ENCODE results near the gene TBC1D16. TPM values are rescaled to one million over a fixed set of nuclear protein-coding genes. Genes with fewer than 3 reads are reported as not detected.

TBC1D16 gene
- total RNA-seq, 1 experiment from 2014 or later, result 26.6 TPM

DNA sequence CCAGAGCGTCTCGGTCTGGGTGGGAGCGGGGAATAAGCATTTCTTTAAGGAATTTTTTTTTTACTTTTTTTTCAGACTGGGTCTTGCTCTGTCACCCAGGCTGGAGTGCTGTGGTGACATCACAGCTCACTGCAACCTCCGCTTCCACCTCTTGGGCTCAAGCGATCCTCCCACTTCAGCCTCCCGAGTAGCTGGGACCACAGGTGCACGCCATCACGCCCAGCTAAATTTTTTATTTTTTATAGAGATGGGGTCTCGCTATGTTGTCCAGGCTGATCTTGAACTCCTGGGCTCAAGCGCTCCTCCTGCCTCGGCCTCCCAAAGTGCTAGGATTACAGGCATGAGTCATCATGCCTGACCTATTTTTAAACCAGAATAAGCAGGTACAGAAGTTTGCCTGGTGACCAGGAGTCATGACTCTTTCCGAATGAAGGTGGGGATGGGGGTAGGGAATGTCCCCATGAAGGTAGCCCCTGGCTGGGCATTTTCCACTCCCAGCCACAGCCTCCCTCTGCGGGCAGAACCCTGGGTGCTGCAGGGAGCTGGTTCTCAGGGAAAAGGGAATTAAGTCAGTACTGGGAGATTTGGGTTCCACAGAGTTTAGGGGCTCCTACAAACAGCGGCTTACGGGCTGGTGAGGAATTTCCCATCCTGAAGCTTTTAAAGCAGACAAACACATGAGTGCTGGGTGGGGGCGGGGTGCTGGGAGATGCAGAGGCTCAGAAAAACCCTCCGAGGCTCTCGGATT lies 48.3 kb downstream of the TBC1D16 start:
- DNase-seq (ENCODE audit: low spot score), result no peak

DNA sequence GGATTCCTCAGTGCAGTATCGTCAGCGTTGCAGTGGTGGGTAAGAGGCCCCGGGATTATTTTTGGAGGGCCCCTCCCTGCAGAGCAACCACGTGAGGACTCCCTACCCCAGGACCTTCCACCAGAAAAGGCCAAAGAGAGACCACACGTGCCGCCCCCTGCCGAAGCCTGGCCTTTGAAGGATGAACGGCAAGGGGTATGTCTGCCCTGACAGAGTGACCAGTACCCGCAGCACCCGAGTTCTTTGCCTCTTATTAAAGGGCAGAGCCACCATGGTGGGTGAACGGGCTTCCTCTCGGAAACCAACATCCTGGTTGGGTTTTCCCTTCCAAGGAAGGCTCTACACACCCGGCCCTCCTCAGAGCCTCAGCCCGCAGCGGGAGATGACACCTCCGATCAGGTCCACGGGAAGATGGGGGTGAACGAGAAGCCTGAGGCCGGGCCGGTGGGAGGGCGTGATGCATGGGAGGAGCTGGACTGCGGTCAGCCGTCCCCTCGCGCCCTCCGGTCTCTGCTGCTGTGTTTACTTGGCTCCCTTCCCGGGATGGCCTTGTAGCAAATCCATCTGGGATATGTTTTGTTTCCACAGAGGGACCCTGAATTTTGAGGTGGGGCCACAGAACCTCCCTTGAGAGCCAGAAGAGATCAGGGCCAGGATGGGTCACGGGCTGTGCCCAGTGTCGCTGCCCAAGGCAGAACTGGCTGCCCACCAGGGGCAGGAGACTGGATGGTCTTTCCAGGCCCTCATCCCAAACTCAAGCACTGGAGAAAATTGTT lies 49.1 kb downstream of the TBC1D16 start:
- DNase-seq (ENCODE audit: low spot score), result no peak

DNA sequence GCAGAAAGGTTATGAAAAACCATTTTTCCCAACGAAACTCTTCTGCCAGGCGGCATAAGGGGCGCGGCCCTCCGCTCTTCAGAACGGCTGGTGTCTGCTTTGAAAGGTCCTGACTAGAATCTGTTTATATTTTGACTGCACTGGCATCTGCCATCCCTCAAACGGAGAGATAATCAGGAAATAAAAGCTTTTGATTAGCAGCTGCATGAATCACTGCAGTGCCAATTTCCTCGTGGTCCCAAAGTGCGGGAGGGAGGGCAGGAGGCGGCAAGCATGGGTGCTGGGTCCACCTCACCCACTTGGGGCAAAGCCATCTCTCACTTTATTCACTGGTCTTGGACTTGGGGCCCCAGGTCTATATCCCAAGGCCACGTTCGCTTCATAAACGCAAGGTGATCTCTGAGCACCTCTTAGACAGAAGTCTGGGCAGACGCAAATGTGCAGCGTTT lies 49.7 kb downstream of the TBC1D16 start:
- no peak for DNase-seq (ENCODE audit: low spot score)

DNA sequence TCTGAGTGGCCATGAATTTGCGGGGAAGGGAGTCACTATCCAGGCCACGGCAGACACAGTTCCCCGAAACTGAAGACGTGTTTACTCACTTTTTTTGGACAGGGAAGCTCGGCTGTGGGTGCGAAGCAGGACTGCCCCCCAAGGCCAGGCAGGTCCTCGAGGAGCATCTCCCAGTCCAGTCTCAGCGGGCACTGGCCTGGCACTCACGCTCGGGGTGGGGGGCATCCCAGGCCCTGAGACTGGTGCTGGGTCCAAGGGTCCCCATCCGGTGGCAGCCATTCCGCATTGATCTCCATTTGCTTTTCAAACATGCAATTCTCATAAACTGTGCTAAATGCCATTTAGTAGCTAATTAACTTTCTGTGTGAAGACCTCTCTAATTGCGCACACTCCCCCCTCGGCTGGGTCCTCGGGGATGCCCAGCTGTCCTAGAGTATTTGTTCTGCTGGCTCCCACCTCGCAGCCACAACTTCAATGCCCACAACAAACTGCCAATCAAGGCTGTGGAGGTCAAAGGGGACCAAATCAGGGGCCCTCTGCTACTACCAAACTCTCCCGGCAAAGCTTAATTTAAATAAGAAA lies 50.2 kb downstream of the TBC1D16 start:
- no peak for DNase-seq (ENCODE audit: low spot score)

DNA sequence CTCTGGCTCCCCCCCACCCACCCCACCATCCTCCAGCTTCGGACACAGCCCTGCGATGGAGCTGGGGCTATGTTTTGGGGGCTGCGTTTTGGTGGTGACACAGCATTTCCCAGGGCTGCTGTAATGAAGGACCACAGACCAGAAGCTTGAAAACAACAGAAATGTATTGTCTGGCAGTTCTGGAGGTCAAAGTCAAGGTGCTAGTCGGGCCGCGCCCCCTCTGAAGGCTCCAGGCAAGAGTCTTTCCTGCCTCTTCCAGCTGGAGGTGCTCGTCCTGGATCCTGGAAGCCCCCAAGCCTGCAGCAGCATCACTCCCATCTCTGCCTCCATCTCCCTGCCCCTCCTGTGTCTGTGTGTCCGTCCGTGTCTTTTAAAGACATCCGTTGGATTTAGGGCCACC lies 50.8 kb downstream of the TBC1D16 start:
- DNase-seq (ENCODE audit: low spot score), result no peak

DNA sequence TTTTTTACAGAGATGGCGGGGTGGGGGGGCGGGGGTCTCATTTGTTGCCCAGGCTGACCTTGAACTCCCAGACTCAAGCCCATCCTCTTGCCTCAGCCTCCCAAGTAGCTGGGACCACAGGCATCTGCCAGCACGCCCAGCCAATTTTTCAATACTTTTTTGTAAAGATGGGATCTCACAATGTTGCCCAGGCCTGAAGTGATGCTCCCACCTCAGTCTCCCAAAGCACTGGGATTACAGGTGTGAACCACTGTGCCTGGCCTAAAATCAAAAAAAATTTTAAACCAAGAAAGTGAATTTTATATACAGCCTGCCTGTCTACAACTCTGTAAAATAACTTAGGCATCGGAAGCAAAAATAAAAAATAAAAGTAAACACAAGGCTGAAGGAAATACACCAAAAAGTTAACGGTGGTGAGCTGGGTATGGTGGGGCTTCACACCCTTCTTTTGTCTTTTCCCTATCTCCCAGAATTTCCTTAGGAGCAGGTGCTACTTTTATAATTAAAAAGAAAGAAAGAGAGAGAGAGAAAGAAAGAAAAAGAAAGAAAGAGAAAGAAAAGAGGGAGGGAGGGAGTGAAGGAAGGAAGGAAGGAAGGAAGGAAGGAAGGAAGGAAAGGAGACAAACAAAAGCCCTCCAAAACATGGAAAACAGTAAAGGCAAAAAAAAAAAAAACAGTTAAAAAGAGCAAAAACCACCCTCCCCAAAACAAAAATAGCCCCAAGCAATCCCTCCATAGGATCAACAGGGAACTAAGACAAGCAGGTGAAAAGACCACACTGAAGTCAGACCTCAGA lies 51.4 kb downstream of the TBC1D16 start:
- DNase-seq (ENCODE audit: low spot score), result no peak

DNA sequence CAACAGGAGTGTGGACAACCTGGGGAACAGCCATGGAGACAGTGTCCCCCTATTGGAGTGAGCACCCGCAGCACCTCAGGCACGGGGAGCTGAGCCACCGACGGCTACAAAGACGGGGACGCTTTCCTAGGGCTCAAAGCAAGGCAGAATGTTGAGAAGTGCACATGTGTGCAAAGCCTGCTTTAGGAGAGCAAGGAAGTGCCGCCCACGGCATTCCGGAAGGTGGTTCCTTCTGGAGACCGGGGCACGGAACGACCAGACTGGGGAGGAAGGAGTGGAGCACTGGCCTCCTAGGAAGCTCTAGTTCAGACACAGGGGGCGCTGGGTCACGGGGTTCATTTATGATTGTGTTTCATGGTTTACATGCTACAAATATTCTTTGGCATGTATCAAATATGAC lies 52.2 kb downstream of the TBC1D16 start:
- no peak for DNase-seq (ENCODE audit: low spot score)

DNA sequence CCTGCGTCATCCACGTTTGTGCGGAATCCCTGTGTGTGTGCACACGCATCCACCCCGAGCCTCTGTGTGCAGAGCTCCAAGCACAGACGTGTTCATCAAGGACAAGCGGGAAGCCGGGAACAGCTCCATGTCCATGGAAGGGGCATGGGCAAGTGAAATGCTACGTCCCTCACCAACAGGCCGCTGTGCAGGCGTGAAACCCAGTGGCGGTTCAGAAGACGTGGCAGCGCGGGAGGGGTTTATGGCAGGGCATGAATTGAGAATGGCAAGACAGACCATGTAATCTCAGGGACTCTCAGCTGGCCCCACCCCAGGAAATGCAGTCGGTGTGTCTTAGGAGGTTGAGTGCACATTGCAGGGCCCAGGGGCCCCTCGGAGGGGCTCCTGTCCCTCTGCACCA lies 52.7 kb downstream of the TBC1D16 start:
- DNase-seq (ENCODE audit: low spot score), result no peak

DNA sequence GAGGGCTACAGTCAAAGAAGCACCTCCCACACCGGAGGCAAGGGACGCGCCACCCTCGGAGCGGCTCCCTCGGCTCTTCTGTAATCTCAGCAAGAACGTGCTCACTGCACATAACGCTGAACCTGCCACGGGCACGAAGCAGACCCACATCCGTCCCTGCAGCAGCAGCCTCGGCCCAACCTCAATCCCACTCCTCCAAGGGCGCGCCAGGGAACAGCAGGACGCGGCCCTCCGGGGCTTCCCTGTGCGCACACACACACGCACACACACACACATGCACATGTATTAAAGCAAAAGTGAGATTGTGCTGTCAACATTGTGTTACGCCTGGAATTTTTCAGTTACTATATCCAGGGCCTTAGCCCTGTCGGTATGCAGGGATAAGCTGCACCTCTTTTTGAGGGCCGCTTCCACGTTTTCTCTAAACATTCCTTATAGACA lies 54.0 kb downstream of the TBC1D16 start:
- DNase-seq (ENCODE audit: low spot score), result no peak

DNA sequence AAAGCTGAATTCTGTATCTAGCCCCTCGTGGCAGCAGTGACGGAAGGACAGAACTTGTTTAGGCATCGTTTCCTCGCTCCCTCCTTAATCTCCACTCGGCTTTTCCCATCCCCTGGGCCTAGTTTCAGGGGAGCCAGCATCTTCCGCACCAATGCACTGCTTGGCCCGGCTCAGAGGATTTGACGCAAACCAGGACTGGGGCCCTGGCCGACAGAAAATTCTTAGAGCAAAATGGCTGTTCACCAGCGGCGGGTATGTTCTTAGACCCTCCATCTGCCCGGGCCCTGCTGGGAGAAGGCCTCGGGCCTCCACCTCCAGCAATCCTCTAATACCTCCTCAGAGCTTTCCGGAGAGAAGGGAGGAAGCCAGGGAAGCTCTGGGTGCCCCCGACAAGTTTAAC lies 54.6 kb downstream of the TBC1D16 start:
- no peak for DNase-seq (ENCODE audit: low spot score)

DNA sequence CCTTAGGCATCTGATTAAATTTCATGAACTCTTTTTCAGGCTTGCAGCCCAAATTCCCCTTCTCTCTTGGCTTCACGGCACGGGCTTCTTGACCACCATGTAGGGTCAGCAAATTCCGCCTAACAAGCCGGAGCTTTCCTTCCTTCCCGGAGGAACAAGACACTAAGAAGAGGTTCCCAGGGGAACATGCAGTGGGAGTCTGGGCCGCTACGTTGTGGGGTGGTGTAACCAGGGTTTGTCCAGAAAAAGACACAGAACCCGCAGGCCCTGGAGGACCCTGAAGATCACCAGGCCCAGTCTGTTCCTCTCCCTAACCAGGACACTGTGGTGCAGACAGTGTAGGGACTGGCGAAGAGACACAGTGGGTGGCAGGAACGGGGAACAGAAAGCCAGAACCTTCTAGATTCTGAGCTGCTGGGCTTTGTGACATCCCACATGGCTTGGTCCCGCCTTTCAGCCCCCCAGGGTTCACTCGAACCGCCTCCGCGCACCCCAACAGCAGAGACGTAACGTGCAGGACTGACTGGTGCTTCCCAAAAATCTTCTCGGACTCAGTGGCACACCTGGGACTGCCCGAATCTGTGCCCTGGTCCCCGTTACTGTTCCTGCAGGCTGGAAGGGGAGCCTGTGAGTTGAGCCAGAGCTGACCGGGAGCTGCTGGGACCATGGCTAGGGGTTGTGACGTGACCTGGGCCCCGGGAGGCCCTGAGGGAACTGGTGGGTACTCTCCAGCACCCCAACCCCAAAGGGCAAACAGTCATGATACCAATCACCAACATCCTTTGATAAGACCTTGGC lies 55.2 kb downstream of the TBC1D16 start:
- DNase-seq (ENCODE audit: low spot score), result no peak

DNA sequence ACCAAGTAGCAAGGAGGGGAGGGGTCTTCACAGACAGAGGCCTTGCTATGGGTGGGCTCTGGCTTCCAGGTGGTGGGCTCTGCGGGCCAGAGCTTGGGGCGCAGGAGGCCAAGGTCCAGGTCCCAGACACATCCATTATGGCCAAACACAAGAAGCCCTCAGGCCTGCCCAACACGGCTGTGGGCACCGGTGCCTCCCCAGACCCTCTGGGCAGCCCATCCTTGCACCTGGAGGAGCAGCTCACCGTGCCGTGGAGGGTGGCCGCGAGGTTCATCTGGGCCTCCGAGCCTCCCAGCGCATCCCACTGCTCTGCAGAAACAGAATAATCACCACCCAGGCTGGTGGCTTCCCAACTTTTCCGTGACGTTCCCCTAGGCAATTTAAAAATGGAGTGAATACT lies 55.9 kb downstream of the TBC1D16 start:
- DNase-seq (ENCODE audit: low spot score), result no peak

DNA sequence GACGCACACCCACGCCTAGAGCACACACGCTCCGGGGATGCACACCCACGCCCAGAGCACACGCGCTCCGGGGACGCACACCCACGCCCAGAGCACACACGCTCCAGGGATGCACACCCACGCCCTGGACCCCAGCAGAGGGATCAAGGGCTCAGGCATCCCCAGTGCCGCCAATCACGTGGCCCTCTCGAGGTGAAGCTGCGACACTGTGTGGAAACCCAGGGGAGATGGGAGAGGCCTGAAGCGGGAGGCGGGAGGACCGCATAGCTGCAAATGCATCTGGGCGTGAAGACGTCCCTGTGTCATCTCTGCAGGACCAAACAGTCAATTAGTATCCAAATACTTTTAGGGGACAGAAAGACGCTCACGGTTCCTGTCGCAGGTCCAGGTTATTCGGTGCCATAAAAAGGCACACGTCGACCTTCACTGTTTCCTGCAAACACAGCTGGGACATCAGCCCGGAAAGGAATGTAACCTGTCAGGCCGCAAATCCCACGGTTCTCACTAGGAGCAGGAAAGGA lies 56.4 kb downstream of the TBC1D16 start:
- DNase-seq (ENCODE audit: low spot score), result no peak

DNA sequence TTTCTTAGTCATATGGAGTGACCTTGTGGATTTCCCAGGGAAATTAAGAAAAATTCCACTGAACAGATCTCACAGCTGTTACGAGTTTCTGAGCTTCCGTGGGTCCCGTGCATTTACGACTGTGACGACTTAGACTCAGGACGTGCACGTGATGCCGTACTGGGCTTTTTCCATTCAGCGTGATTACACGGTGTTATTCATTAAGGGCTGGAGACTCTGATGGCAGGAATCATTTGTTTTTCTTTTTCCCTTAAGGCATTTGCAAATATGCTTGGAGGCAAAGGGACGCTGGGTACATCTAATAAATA lies 57.2 kb downstream of the TBC1D16 start:
- no peak for DNase-seq (ENCODE audit: low spot score)

DNA sequence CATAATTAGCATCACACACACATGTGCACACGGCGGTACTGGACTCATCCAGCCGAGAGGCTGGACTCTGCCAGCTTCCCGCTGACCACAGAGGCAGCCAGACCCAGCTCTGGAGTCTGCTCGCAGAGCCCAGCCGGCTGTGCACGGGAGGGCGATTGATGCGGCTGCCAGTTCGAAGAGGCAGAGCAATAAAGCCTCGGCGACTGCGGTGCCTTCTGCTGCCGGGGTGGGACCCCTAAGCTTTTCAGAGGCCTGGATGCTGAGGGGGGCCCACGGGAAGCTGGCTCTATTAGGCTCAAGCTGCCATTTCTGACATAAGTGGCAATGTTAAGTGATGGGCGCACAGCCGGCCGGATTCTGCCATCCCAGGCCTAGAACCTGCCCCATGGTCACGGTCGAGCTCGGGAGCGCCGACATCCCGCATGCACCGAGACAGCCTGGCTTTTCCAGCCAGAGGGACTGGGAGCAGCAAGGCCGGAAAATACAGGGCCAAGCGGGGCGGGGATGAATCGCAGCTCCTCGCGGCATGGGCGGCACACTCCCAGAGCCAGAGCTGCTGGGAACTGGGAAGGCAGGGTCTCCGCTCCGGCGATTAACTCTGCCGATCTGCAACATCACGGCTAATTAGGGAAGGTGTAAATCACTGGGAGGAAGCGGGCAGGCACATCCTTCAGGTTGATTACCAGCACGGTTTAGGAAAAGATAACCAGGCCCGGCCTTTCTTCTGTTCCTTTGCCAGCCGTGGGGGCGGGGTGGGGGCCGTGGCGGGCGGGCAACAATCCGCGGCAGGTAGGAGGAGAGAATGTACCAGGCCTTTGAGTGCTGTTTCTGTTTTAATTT lies 57.7 kb downstream of the TBC1D16 start:
- no peak for DNase-seq (ENCODE audit: low spot score)

DNA sequence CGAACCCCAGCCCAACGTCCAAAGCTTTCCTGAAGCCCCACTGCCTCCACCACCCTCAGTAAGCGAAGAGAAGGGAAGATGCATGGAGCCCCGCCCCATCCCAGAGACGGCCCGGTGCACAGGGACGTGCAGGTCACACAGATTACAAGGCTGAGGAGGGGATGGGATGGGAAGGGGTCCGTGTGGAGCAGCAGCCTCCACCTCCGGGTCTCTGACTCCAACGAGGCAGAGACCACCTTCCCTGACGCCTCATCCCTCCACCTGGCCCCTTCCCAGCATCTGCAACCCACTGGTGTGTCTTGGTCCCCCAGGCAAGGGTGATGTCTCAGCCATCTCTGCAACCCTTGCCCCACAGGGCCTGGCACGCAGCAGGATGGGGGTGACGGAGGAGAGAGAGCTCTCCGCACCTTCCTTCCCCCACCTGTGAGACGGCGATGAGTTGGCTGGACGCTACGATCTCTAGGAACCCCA lies 58.5 kb downstream of the TBC1D16 start:
- DNase-seq (ENCODE audit: low spot score), result no peak

DNA sequence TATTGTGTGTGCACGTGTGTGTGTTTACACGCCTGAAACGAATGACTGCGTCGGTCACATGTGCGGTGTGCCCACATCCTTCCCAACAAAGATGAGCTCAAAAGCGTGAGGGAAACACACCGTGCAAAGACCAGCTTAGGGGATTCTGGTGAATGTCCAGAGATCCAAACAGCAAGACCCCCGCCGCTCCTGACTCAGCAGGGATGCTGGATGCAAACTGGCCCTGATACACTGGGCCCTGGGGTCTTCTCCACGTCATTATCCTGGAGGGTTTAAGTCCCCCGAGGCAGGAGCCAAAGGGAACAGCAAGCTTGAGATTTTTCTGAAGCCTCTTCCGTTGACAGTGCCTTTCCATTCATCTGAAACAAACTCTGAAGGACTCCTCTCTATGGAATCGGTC lies 59.2 kb downstream of the TBC1D16 start:
- no peak for DNase-seq (ENCODE audit: low spot score)

DNA sequence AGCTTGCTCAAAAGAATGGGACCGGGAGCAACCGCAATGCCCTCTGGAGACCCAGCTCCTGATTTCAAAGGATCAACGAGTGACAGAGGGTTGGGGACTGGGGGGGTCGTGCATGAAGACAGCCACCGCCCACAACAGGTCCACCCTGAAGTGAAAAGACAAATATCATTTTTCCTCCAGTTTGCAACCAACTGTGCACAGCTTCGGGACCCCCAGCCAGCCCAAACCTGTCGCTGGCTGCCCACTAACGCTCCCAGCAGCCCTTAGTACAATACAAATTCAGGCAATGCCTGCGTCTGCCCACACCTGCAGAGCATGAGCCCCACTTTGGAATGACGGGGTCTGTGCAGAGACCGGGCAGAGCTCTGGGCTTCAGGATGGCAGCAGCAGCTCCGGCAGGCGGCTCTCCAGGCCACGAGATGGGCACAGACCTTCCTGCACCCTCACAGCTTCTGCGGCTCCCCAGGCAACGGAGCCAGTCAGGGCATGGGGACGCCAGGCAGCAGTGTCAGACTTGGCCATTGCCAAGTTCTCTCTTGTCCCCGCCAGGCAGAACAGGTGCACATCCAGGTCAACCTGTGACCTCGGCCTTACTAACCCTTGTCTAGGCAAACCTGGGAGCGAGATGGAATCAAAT lies 60.1 kb downstream of the TBC1D16 start:
- no peak for DNase-seq (ENCODE audit: low spot score)
